Measurements from ENCODE around the gene CCDC195.

DNA sequence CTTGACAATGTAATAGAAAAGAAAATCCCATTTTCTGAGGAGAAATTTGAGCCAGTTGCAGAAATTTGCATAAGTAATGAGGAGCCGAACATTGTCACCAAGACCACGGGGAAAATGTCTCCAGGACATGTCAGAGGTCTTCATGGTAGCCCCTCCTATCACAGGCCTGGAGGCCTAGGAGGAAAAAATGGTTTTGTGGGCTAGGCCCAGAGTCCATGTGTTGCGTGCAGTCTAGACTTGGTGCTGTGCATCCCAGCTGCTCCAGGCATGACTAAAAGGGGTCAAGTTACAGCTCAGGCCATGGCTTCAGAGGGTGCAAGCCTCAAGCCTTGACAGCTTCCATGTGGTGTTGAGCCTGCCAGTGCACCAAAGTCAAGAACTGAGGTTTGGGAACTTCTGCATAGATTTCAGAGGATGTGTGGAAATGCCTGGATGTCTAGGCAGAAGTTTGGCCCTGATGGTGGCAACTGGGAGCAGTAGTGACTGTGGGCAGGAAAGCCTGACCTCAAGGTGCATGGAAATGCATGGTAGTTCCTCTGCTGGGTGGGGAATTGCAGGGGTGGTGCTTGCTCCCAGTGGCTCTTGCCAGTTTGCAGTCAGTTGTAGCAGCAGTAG, 41.9 kb upstream of the CCDC195 start:
- TF ChIP-seq CTCF (IDR thresholded peaks at IDR 0.05; ENCODE audit: poor library complexity, severe bottlenecking) (no peak), REST (IDR thresholded peaks at IDR 0.05; ENCODE audit: borderline replicate concordance) (no peak), POLR2AphosphoS5 (IDR thresholded peaks at IDR 0.05) (no peak), EZH2 (IDR thresholded peaks at IDR 0.05; ENCODE audit: borderline replicate concordance, insufficient read depth, low read length, poor library complexity, severe bottlenecking) (no peak), RAD21 (conservative IDR thresholded peaks at IDR 0.05) (no peak), EP300 (conservative IDR thresholded peaks at IDR 0.05; ENCODE audit: poor library complexity, severe bottlenecking) (no peak), TAF1 (IDR thresholded peaks at IDR 0.05; ENCODE audit: low read depth) (no peak)
